Smooth muscle cell (in vitro differentiated cells): ENCODE results near the gene TRAF7. TPM values are rescaled to one million over a fixed set of nuclear protein-coding genes. Genes with fewer than 3 reads are reported as not detected.

Experiments used
- DNase-seq: peaks from one replicate; lab custom pipeline; 2025; ENCODE audit not compliant: unreplicated experiment; lab: John Stamatoyannopoulos, UW
- H2AFZ ChIP-seq: fragments of 200-600 bp; sonication (generic); 2 replicates; pipeline ENCODE4 v1.6.0; 2016; ENCODE audit warnings: antibody characterized with exemption, low read depth, mild to moderate bottlenecking
- H3F3A ChIP-seq: fragments of 200-600 bp; sonication (generic); 2 replicates; pipeline ENCODE4 v1.6.0; 2017; ENCODE audit warnings: antibody characterized with exemption, low read depth
- H3K27ac ChIP-seq: fragments of 200-600 bp; sonication (generic); 2 replicates; pipeline ENCODE4 v1.5.1; 2016; ENCODE audit warnings: low read depth, mild to moderate bottlenecking
- H3K27me3 ChIP-seq: fragments of 200-600 bp; sonication (generic); 2 replicates; pipeline ENCODE4 v1.6.1; 2016; ENCODE audit warnings: low read depth, mild to moderate bottlenecking
- H3K36me3 ChIP-seq: fragments of 200-600 bp; sonication (generic); 2 replicates; pipeline ENCODE4 v1.5.1; 2016; ENCODE audit warnings: low read depth
- H3K4me1 ChIP-seq: fragments of 200-600 bp; sonication (generic); 2 replicates; pipeline ENCODE4 v1.5.1; 2016; ENCODE audit warnings: low read depth
- H3K4me2 ChIP-seq: fragments of 200-600 bp; sonication (generic); 2 replicates; pipeline ENCODE4 v1.6.0; 2016; ENCODE audit warnings: mild to moderate bottlenecking
- H3K4me3 ChIP-seq: fragments of 200-600 bp; sonication (generic); 2 replicates; pipeline ENCODE4 v1.5.1; 2016; ENCODE audit warnings: mild to moderate bottlenecking
- H3K79me2 ChIP-seq: fragments of 200-600 bp; sonication (generic); 2 replicates; pipeline ENCODE4 v1.6.0; 2016; ENCODE audit warnings: low read depth, mild to moderate bottlenecking
- H3K9ac ChIP-seq: fragments of 200-600 bp; sonication (generic); 2 replicates; pipeline ENCODE4 v1.6.0; 2016; ENCODE audit warnings: low read depth
- H3K9me3 ChIP-seq: fragments of 200-600 bp; sonication (generic); replicated peaks from 2 replicates; pipeline ENCODE4 v1.5.1; 2016; ENCODE audit warnings: low read depth
- H4K20me1 ChIP-seq: fragments of 200-600 bp; sonication (generic); 2 replicates; pipeline ENCODE4 v1.6.0; 2016; ENCODE audit warnings: low read depth
- CTCF ChIP-seq: fragments of 200-600 bp; sonication (generic); IDR thresholded peaks from 2 replicates; pipeline ENCODE4 v1.5.1; 2017; ENCODE audit warnings: borderline replicate concordance, mild to moderate bottlenecking, antibody characterized with exemption; ENCODE audit not compliant: insufficient read depth, poor library complexity, severe bottlenecking
- WGBS: methylation state at CpG from one replicate; pipeline ENCODE4 v1.1.7; 2016; ENCODE audit warnings: low lambda C conversion rate; 5-methylcytosine and 5-hydroxymethylcytosine counted together
- polyA plus RNA-seq: library from polyadenylated mRNA; unstranded; fragments of >200 nt; fragmentation: Nextera tagmentation; extraction: Ambion mirVana; gene quantifications from 2 replicates; pipeline ENCODE4 v1.2.1, GENCODE V29; 2016
- total RNA-seq: library from RNA; depleted of rRNA; stranded (reverse); fragments of >200 nt; gene quantifications from 2 replicates; pipeline ENCODE4 v1.2.3, GENCODE V29; 2014

Gene TRAF7
- total and polyA plus RNA-seq, 2 experiments from 2014 or later = 27.5 to 52.6 TPM

GRCh38 chr16:2223221-2223941 lies 67.8 kb downstream of the TRAF7 start, which contains the start of gene E4F1:
E4F1 (plus strand) TSS chr16:2223591; CDS start chr16:2223614, 23 bp downstream.
- Histone ChIP-seq H3K9ac (peak within 1 kb of the TSS; percentile 95), H3K9me3 (no peaks in the 10 kb centered on the region), H3K27me3 (no peaks in the 10 kb centered on the region), H4K20me1 (peaks cover 38% of the 10 kb centered on the region), H3K36me3 (no peaks in the 10 kb centered on the region), H3K4me1 (peaks cover 6% of the 10 kb centered on the region), H3K79me2 (peaks cover 47% of the 10 kb centered on the region), H3K4me3 (peak within 1 kb of the TSS; percentile 96), H3F3A (no peaks in the 10 kb centered on the region), H3K27ac (peak within 1 kb of the TSS; percentile 79), H3K4me2 (peak within 1 kb of the TSS; percentile 95), H2AFZ (peak within 1 kb of the TSS; percentile 84)
- TF ChIP-seq CTCF = no peak
- peak; percentile 94 for DNase-seq
- 1% methylated on average over 74 of the region's 82 CpGs for WGBS

GRCh38 chr16:2223942-2224486 lies 68.4 kb downstream of the TRAF7 start:
- Histone ChIP-seq H2AFZ (peak overlapping the region; percentile 84), H3K27me3 (no peaks in the 10 kb centered on the region), H3K9me3 (no peaks in the 10 kb centered on the region), H3K79me2 (peaks cover 50% of the 10 kb centered on the region), H3K4me1 (peaks cover 6% of the 10 kb centered on the region), H3F3A (no peaks in the 10 kb centered on the region), H3K4me3 (peak overlapping the region; percentile 96), H3K36me3 (no peaks in the 10 kb centered on the region), H3K27ac (peak overlapping the region; percentile 79), H4K20me1 (peaks cover 44% of the 10 kb centered on the region), H3K4me2 (peak overlapping the region; percentile 95), H3K9ac (peak overlapping the region; percentile 95)
- peak; percentile 5 for TF ChIP-seq CTCF
- peak; percentile 42 for DNase-seq
- WGBS = 10% methylated on average over 21 of the region's 22 CpGs

- Histone ChIP-seq H3K9me3 (no peaks in the 10 kb centered on the region), H3K36me3 (no peaks in the 10 kb centered on the region), H3K27ac (no peak overlapping the region), H3K4me3 (no peak overlapping the region), H3K79me2 (peaks cover 50% of the 10 kb centered on the region), H3K4me1 (peaks cover 6% of the 10 kb centered on the region), H3K27me3 (no peaks in the 10 kb centered on the region), H3F3A (no peaks in the 10 kb centered on the region), H2AFZ (no peak overlapping the region), H3K9ac (no peak overlapping the region), H3K4me2 (no peak overlapping the region), H4K20me1 (peaks cover 66% of the 10 kb centered on the region)
- DNase-seq = no peak
- no peak for TF ChIP-seq CTCF
- WGBS = 78% methylated on average over 9 of the region's 9 CpGs
These were observed 70.7 kb downstream of the TRAF7 start for GRCh38 chr16:2226245-2226793.
